ENCODE measurements around the gene FJX1.

The FJX1 gene

DNA sequence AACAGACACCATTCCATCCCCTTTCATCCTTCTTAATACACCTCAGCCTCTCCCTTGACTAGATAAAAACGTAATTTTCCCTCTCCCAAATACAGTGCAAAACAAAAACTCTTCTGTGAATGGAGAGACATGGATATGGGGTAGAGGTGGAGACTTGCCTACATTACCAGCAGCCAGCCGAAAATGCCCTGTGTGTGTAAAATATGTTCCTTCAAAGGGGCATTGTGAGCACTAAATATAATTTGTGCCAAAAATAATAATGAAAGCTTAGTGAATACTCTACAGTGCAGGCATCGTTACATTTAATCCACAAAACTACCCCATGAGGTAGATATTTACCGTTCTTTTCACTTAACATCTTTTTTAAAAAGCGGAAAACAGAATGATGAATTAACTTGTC lies 43.3 kb downstream of the FJX1 start:
- TF ChIP-seq EP300 (IDR thresholded peaks at IDR 0.05; ENCODE audit: borderline replicate concordance) (no peak), ZBTB7A (IDR thresholded peaks at IDR 0.05; ENCODE audit: low read depth) (no peak), FOXM1 (IDR thresholded peaks at IDR 0.05; ENCODE audit: borderline replicate concordance, low read depth) (no peak), TEAD4 (IDR thresholded peaks at IDR 0.05) (no peak), NFIC (IDR thresholded peaks at IDR 0.05) (no peak), TAF1 (IDR thresholded peaks at IDR 0.05; ENCODE audit: low read depth) (no peak), CEBPB (IDR thresholded peaks at IDR 0.05) (no peak), YY1 (IDR thresholded peaks at IDR 0.05; ENCODE audit: low read depth) (no peak), CREB1 (IDR thresholded peaks at IDR 0.05; ENCODE audit: low read depth) (no peak), EGR1 (IDR thresholded peaks at IDR 0.05) (no peak), TCF12 (IDR thresholded peaks at IDR 0.05; ENCODE audit: low read depth) (no peak), RAD21 (IDR thresholded peaks at IDR 0.05; ENCODE audit: low read depth) (no peak)
- TF ChIP-seq, protein P1, sequence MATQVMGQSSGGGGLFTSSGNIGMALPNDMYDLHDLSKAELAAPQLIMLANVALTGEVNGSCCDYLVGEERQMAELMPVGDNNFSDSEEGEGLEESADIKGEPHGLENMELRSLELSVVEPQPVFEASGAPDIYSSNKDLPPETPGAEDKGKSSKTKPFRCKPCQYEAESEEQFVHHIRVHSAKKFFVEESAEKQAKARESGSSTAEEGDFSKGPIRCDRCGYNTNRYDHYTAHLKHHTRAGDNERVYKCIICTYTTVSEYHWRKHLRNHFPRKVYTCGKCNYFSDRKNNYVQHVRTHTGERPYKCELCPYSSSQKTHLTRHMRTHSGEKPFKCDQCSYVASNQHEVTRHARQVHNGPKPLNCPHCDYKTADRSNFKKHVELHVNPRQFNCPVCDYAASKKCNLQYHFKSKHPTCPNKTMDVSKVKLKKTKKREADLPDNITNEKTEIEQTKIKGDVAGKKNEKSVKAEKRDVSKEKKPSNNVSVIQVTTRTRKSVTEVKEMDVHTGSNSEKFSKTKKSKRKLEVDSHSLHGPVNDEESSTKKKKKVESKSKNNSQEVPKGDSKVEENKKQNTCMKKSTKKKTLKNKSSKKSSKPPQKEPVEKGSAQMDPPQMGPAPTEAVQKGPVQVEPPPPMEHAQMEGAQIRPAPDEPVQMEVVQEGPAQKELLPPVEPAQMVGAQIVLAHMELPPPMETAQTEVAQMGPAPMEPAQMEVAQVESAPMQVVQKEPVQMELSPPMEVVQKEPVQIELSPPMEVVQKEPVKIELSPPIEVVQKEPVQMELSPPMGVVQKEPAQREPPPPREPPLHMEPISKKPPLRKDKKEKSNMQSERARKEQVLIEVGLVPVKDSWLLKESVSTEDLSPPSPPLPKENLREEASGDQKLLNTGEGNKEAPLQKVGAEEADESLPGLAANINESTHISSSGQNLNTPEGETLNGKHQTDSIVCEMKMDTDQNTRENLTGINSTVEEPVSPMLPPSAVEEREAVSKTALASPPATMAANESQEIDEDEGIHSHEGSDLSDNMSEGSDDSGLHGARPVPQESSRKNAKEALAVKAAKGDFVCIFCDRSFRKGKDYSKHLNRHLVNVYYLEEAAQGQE (IDR thresholded peaks at IDR 0.05; ENCODE audit: low read depth): no peak
- TF ChIP-seq, protein P2, sequence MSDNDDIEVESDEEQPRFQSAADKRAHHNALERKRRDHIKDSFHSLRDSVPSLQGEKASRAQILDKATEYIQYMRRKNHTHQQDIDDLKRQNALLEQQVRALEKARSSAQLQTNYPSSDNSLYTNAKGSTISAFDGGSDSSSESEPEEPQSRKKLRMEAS (IDR thresholded peaks at IDR 0.05): no peak
- TF ChIP-seq, protein P3, sequence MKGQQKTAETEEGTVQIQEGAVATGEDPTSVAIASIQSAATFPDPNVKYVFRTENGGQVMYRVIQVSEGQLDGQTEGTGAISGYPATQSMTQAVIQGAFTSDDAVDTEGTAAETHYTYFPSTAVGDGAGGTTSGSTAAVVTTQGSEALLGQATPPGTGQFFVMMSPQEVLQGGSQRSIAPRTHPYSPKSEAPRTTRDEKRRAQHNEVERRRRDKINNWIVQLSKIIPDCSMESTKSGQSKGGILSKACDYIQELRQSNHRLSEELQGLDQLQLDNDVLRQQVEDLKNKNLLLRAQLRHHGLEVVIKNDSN (IDR thresholded peaks at IDR 0.05): no peak

DNA sequence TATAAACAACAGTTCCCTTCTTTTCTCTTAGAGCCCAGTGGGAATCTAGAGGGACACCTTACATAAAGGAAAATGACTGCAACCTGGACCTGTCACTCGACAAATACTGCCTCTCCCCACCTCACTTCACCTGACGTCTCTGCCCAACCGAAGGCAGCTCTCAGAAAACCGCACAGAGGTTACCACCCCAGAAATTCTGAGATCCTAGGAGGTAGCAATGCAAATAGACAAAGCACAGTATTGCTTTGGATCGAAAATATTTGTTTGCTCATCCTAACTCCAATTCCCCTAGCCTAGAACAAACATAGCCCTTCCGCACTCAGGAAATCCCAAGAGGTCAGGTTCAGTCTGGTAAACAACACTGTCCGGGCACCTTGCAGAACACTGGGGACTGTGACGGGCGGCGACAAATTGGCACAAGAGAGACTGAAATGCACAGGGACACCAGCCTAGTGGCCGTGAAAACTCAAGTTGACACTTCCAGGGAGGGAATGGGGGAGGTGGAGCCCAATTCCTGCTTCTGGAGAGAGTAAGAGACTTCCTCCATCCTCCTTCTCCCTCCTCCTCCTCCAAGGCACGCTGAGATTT lies 43.9 kb downstream of the FJX1 start:
- TF ChIP-seq, protein P1 (IDR thresholded peaks at IDR 0.05; ENCODE audit: low read depth): no peak
- no peak for TF ChIP-seq TCF12 (IDR thresholded peaks at IDR 0.05; ENCODE audit: low read depth)
- TF ChIP-seq EP300 (IDR thresholded peaks at IDR 0.05; ENCODE audit: borderline replicate concordance): 0 out of 2 replicates have a peak, but pooled peaks have one; percentile 4

DNA sequence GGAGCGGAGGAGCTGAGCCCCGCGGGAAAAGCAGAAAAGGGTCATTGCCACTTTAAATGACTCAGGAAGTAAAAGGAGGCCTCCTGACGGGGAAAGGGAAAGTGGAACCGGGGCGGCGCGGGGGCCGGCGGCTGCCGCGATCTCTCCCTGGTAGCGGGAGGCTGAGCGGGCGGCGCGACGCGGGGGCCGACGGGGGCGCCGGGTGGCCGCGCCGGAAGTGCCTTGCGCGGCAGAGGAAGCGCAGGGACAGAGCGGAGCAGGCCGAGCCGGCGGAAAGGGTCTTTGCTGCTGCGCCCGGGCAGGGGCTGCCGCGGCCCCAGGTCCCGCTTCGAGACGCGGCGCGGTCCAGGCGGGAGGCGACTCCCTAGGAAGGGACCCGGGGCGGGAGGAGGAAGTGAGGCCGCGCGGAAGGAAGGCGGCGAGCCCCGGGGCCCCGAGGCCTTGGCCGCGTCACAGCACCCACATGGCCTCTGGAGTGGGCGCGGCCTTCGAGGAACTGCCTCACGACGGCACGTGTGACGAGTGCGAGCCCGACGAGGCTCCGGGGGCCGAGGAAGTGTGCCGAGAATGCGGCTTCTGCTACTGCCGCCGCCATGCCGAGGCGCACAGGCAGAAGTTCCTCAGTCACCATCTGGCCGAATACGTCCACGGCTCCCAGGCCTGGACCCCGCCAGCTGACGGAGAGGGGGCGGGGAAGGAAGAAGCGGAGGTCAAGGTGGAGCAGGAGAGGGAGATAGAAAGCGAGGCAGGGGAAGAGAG lies 44.6 kb downstream of the FJX1 start, which contains the start of gene TRIM44:
Gene TRIM44 (plus strand): TSS at position 127 of the 759 bp plus-strand sequence. CDS start 337 bp downstream, at position 464.
- TF ChIP-seq, protein P2 (IDR thresholded peaks at IDR 0.05): peak; percentile 100
- peak; percentile 66; the same call in 1 of the 2 replicates for TF ChIP-seq TCF12 (IDR thresholded peaks at IDR 0.05; ENCODE audit: low read depth)
- TF ChIP-seq CREB1 (IDR thresholded peaks at IDR 0.05; ENCODE audit: low read depth): no peak
- TF ChIP-seq RAD21 (IDR thresholded peaks at IDR 0.05; ENCODE audit: low read depth): no peak
- peak; percentile 55; the same call in 1 of the 2 replicates for TF ChIP-seq TAF1 (IDR thresholded peaks at IDR 0.05; ENCODE audit: low read depth)
- no peak for TF ChIP-seq FOXM1 (IDR thresholded peaks at IDR 0.05; ENCODE audit: borderline replicate concordance, low read depth)
- peak; percentile 32; the same call in 1 of the 2 replicates for TF ChIP-seq TEAD4 (IDR thresholded peaks at IDR 0.05)
- TF ChIP-seq NFIC (IDR thresholded peaks at IDR 0.05): no peak; the same call in 1 of the 2 replicates
- peak; percentile 43; the same call in 1 of the 2 replicates for TF ChIP-seq YY1 (IDR thresholded peaks at IDR 0.05; ENCODE audit: low read depth)
- no peak; the same call in none of the 2 replicates for TF ChIP-seq EGR1 (IDR thresholded peaks at IDR 0.05)
- TF ChIP-seq, protein P1 (IDR thresholded peaks at IDR 0.05; ENCODE audit: low read depth): no peak
- TF ChIP-seq CEBPB (IDR thresholded peaks at IDR 0.05): no peak
- TF ChIP-seq, protein P3 (IDR thresholded peaks at IDR 0.05): peak; percentile 76
- TF ChIP-seq EP300 (IDR thresholded peaks at IDR 0.05; ENCODE audit: borderline replicate concordance): no peak
- TF ChIP-seq ZBTB7A (IDR thresholded peaks at IDR 0.05; ENCODE audit: low read depth): no peak

DNA sequence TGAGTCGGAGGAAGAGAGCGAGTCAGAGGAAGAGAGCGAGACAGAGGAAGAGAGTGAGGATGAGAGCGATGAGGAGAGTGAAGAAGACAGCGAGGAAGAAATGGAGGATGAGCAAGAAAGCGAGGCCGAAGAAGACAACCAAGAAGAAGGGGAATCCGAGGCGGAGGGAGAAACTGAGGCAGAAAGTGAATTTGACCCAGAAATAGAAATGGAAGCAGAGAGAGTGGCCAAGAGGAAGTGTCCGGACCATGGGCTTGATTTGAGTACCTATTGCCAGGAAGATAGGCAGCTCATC lies 45.1 kb downstream of the FJX1 start:
- TF ChIP-seq YY1 (IDR thresholded peaks at IDR 0.05; ENCODE audit: low read depth) (no peak), ZBTB7A (IDR thresholded peaks at IDR 0.05; ENCODE audit: low read depth) (no peak), FOXM1 (IDR thresholded peaks at IDR 0.05; ENCODE audit: borderline replicate concordance, low read depth) (no peak), EGR1 (IDR thresholded peaks at IDR 0.05) (no peak), CEBPB (IDR thresholded peaks at IDR 0.05) (no peak), TCF12 (IDR thresholded peaks at IDR 0.05; ENCODE audit: low read depth) (no peak), TEAD4 (IDR thresholded peaks at IDR 0.05) (no peak), CREB1 (IDR thresholded peaks at IDR 0.05; ENCODE audit: low read depth) (no peak), RAD21 (IDR thresholded peaks at IDR 0.05; ENCODE audit: low read depth) (no peak), NFIC (IDR thresholded peaks at IDR 0.05) (no peak), TAF1 (IDR thresholded peaks at IDR 0.05; ENCODE audit: low read depth) (no peak), EP300 (IDR thresholded peaks at IDR 0.05; ENCODE audit: borderline replicate concordance) (no peak)
- TF ChIP-seq, protein P3 (IDR thresholded peaks at IDR 0.05): no peak
- TF ChIP-seq, protein P1 (IDR thresholded peaks at IDR 0.05; ENCODE audit: low read depth): no peak
- TF ChIP-seq, protein P2 (IDR thresholded peaks at IDR 0.05): no peak
